A549 (cell line): ENCODE measurements around the gene GALR3. TPM values are rescaled to one million over a fixed set of nuclear protein-coding genes. Genes with fewer than 3 reads are reported as not detected.
A peak's percentile ranks its signal among the peaks of the same experiment; 100 is the strongest.

Experiments used
- ATAC-seq, 2 experiments: fragments of 200-7000 bp in 1 of 2; fragments of >200 bp in 1 of 2; cut with Nextera tagmentation in 1 of 2; cut with Tn5 transposase in 1 of 2; 3 replicates each; pipeline versions ENCODE4 v1.8.0 to v1.9.1; 2018 to 2020; ENCODE audit warnings: mild to moderate bottlenecking in 1 of 2, moderate library complexity in 1 of 2
- CTCF ChIA-PET: fragments of 300-600 bp; sonication (Branson Sonifier 250); formaldehyde crosslinking; extraction: SDS; loops from one replicate; lab custom pipeline; 2021; ENCODE audit warnings: antibody characterized with exemption, inconsistent platforms; lab: Yijun Ruan, JAX
- POLR2A ChIA-PET: fragments of 350-600 bp; formaldehyde crosslinking; extraction: SDS; loops from one replicate; lab custom pipeline; 2021; ENCODE audit warnings: antibody characterized with exemption, inconsistent platforms; lab: Yijun Ruan, JAX
- DNase-seq, 2 experiments: peaks; one replicate each; pipeline versions ENCODE4 v3.0.0 to v3.0.0-alpha.2; 2011 to 2016; ENCODE audit warnings: low read depth in 1 of 2, low spot score in 1 of 2
- FAIRE-seq: peaks from 2 replicates; lab custom pipeline; 2011; peaks lifted over from hg19 to GRCh38; lab: Jason Lieb, UNC
- H3K27ac ChIP-seq, 2 experiments: fragments of >200 bp; sonication (Bioruptor Twin); formaldehyde crosslinking; 3 replicates each; pipeline ENCODE4 v1.5.1; 2016 to 2017
- H3K4me1 ChIP-seq: fragments of >200 bp; sonication (Bioruptor Twin); formaldehyde crosslinking; 3 replicates; pipeline ENCODE4 v1.6.1; 2016
- H3K4me2 ChIP-seq: fragments of >200 bp; sonication (Bioruptor Twin); formaldehyde crosslinking; 3 replicates; pipeline ENCODE4 v1.6.1; 2016
- H3K4me3 ChIP-seq: fragments of >200 bp; sonication (Bioruptor Twin); formaldehyde crosslinking; 3 replicates; pipeline ENCODE4 v1.5.1; 2016
- H3K9me3 ChIP-seq: fragments of >200 bp; sonication (Bioruptor Twin); formaldehyde crosslinking; 3 replicates; pipeline ENCODE4 v1.6.1; 2016
- BCL3 ChIP-seq: fragments of >200 bp; sonication (Bioruptor Twin); formaldehyde crosslinking; IDR thresholded peaks from 3 replicates; pipeline ENCODE4 v1.6.1; 2016
- CBX2 ChIP-seq: fragments of 200-600 bp; sonication (generic); IDR thresholded peaks from 2 replicates; pipeline ENCODE4 v1.6.1; 2016; ENCODE audit warnings: low read depth, mild to moderate bottlenecking, borderline replicate concordance
- CEBPB ChIP-seq, 2 experiments: fragments of >200 bp in 1 of 2; sonication (Bioruptor Twin) in 1 of 2; formaldehyde crosslinking in 1 of 2; IDR thresholded peaks; 2 replicates each; pipeline ENCODE4 v1.6.1; 2012 to 2016
- CHD2 ChIP-seq: fragments of 150-350 bp; IDR thresholded peaks from 2 replicates; pipeline ENCODE4 v1.6.1; 2014; ENCODE audit warnings: low read length; ENCODE audit not compliant: partially characterized antibody
- CTCF ChIP-seq: fragments of >200 bp; sonication (Bioruptor Twin); formaldehyde crosslinking; IDR thresholded peaks from 3 replicates; pipeline ENCODE4 v1.5.1; 2016
- EHMT2 ChIP-seq: fragments of 200-600 bp; sonication (generic); IDR thresholded peaks from 2 replicates; pipeline ENCODE4 v1.6.1; 2016; ENCODE audit warnings: antibody characterized with exemption, low read depth, mild to moderate bottlenecking, moderate library complexity
- ELK1 ChIP-seq: fragments of 150-350 bp; IDR thresholded peaks from 2 replicates; pipeline ENCODE4 v1.6.1; 2014; ENCODE audit warnings: low read depth, mild to moderate bottlenecking, low read length
- ESRRA ChIP-seq: fragments of 150-350 bp; IDR thresholded peaks from 2 replicates; pipeline ENCODE4 v1.6.1; 2014; ENCODE audit warnings: mild to moderate bottlenecking, low read length, borderline replicate concordance
- FOSB ChIP-seq: fragments of 250-450 bp; sonication (Bioruptor Pico); IDR thresholded peaks from 2 replicates; pipeline ENCODE4 v1.5.0; 2020; ENCODE audit warnings: mild to moderate bottlenecking, moderate library complexity
- FOXS1 ChIP-seq: fragments of 250-450 bp; sonication (Bioruptor Pico); IDR thresholded peaks from 2 replicates; pipeline ENCODE4 v1.5.0; 2020; ENCODE audit warnings: mild to moderate bottlenecking, moderate library complexity
- HDAC2 ChIP-seq: fragments of 200-600 bp; sonication (generic); IDR thresholded peaks from 2 replicates; pipeline ENCODE4 v1.6.1; 2016
- HES2 ChIP-seq: fragments of >200 bp; sonication (Bioruptor Twin); formaldehyde crosslinking; IDR thresholded peaks from 2 replicates; pipeline ENCODE4 v1.6.1; 2016
- HMGXB4 ChIP-seq: fragments of 250-450 bp; sonication (Bioruptor Pico); IDR thresholded peaks from 2 replicates; pipeline ENCODE4 v1.5.0; 2021; ENCODE audit warnings: mild to moderate bottlenecking, moderate library complexity, borderline replicate concordance
- HOXA7 ChIP-seq: fragments of 250-450 bp; sonication (Bioruptor Pico); IDR thresholded peaks from 2 replicates; pipeline ENCODE4 v1.5.0; 2020; ENCODE audit warnings: mild to moderate bottlenecking, moderate library complexity
- HOXB13 ChIP-seq: fragments of 250-450 bp; sonication (Bioruptor Pico); IDR thresholded peaks from 2 replicates; pipeline ENCODE4 v1.5.0; 2020; ENCODE audit warnings: low read depth, mild to moderate bottlenecking, moderate library complexity
- KDM1A ChIP-seq: fragments of 200-600 bp; sonication (generic); IDR thresholded peaks from 2 replicates; pipeline ENCODE4 v1.6.1; 2016; ENCODE audit warnings: low read depth, mild to moderate bottlenecking
- MAX ChIP-seq: IDR thresholded peaks from 2 replicates; pipeline ENCODE4 v1.6.1; 2012
- MYC ChIP-seq: IDR thresholded peaks from 2 replicates; pipeline ENCODE4 v1.6.1; 2012; ENCODE audit warnings: mild to moderate bottlenecking, inconsistent platforms, low read length, improper control_type of control experiment, borderline replicate concordance
- NFE2L2 ChIP-seq: fragments of 150-350 bp; conservative IDR thresholded peaks from 2 replicates; pipeline ENCODE4 v1.6.1; 2014; ENCODE audit warnings: low read length
- NPAS2 ChIP-seq: fragments of 250-450 bp; sonication (Bioruptor Pico); IDR thresholded peaks from 2 replicates; pipeline ENCODE4 v1.8.0; 2022; ENCODE audit warnings: mild to moderate bottlenecking, moderate library complexity, borderline replicate concordance
- NR3C1 ChIP-seq: fragments of >200 bp; sonication (Bioruptor Twin); formaldehyde crosslinking; IDR thresholded peaks from 3 replicates; pipeline ENCODE4 v1.6.1; 2017
- PHF8 ChIP-seq: fragments of 200-600 bp; sonication (generic); IDR thresholded peaks from 2 replicates; pipeline ENCODE4 v1.6.1; 2016; ENCODE audit warnings: low read depth, mild to moderate bottlenecking, antibody characterized with exemption, moderate library complexity, borderline replicate concordance
- POLR2A ChIP-seq: IDR thresholded peaks from 2 replicates; pipeline ENCODE4 v1.6.1; 2012; ENCODE audit warnings: mild to moderate bottlenecking, low read length
- POLR2AphosphoS2 ChIP-seq: conservative IDR thresholded peaks from 2 replicates; pipeline ENCODE4 v1.6.1; 2012; ENCODE audit warnings: low read length, improper control_type of control experiment, inconsistent platforms
- RNF2 ChIP-seq: fragments of 200-600 bp; sonication (generic); IDR thresholded peaks from 2 replicates; pipeline ENCODE4 v1.6.1; 2016; ENCODE audit warnings: low read depth, mild to moderate bottlenecking, antibody characterized with exemption, moderate library complexity, borderline replicate concordance
- SMC3 ChIP-seq: fragments of >200 bp; sonication (Bioruptor Twin); formaldehyde crosslinking; IDR thresholded peaks from 3 replicates; pipeline ENCODE4 v1.6.1; 2018; ENCODE audit warnings: inconsistent platforms
- ZNF302 ChIP-seq: fragments of 250-450 bp; sonication (Bioruptor Pico); IDR thresholded peaks from 2 replicates; pipeline ENCODE4 v1.9.0; 2021; ENCODE audit warnings: inconsistent platforms, mild to moderate bottlenecking, moderate library complexity
- WGBS: methylation state at CpG from one replicate; pipeline ENCODE4 v1.1.6; 2017; ENCODE audit errors: missing lambda C conversion rate; 5-methylcytosine and 5-hydroxymethylcytosine counted together
- polyA plus RNA-seq, 4 experiments: library from polyadenylated mRNA; depleted of rRNA in 3 of 4; stranded (reverse); fragments of >200 nt; fragmentation: RNase III in 1 of 4; extraction: RNeasy Plus Mini Kit Qiagen cat#74134 plus additional on column Dnase treatment in 1 of 4; gene quantifications; 2 replicates in 3 of 4; 3 replicates in 1 of 4; pipeline ENCODE4 v1.2.3, GENCODE V29; 2011 to 2017

GALR3 gene
- polyA plus RNA-seq, 2 of the 4 experiments (the other 2 are of a cell fraction) = not detected

- ChIA-PET POLR2A (no interaction called here), CTCF (interaction anchor here (1.1 to 4.7 kb wide), 2 partner anchors 12 to 33 kb away, joined by 3 to 46 read pairs; no protein-coding TSS in a partner anchor)
- DNase-seq (no peak), ATAC-seq (no peak), FAIRE-seq (no peak)
- TF ChIP-seq PHF8 (no peak), EHMT2 (no peak), HMGXB4 (no peak), FOSB (CRISPR knock-in tag) (no peak), ZNF302 (CRISPR knock-in tag) (no peak), BCL3 (no peak), CHD2 (no peak), POLR2AphosphoS2 (no peak), MAX (no peak), NR3C1 (no peak)
- Histone ChIP-seq H3K4me1 (peaks cover 11% of the 10 kb centered on the region; the same call in 2 of the 3 replicates), H3K27ac (no peak overlapping the region), H3K4me2 (peak overlapping the region; percentile 98), H3K9me3 (no peaks in the 10 kb centered on the region), H3K4me3 (no peak overlapping the region)
- 83% methylated on average over 4 of the region's 4 CpGs for WGBS
Observed at GRCh38 chr22:37850801-37851200, 27.6 kb downstream of the GALR3 start.

GRCh38 chr22:37852418-37852817 lies 29.2 kb downstream of the GALR3 start:
- TF ChIP-seq FOXS1 (CRISPR knock-in tag) (no peak), CBX2 (no peak), KDM1A (no peak), MAX (no peak), HOXB13 (CRISPR knock-in tag) (no peak), HES2 (no peak), NPAS2 (CRISPR knock-in tag) (no peak), POLR2A (no peak), HDAC2 (no peak), CEBPB (IDR thresholded peaks at IDR 0.05) (no peak)
- H3K9me3 ChIP-seq = no peaks in the 10 kb centered on the region
- FAIRE-seq (no peak), ATAC-seq (no peak), DNase-seq (no peak)
- H3K4me3 ChIP-seq = no peak overlapping the region
- POLR2A ChIA-PET = no interaction called here
- H3K4me2 ChIP-seq = no peak overlapping the region
- H3K4me1 ChIP-seq = peaks cover 11% of the 10 kb centered on the region; the same call in 2 of the 3 replicates
- no peak overlapping the region for H3K27ac ChIP-seq
- CTCF ChIA-PET = interaction anchor here (0.8 to 4.7 kb wide), 3 partner anchors 11 to 112 kb away, joined by 3 to 46 read pairs (median 5); no protein-coding TSS in a partner anchor
- WGBS = 91% methylated on average over 5 of the region's 5 CpGs

- POLR2A ChIA-PET = interaction anchor here (1.2 kb wide), 1 partner anchor 11 kb away, joined by 4 read pairs; the partner anchor contains the start of gene ANKRD54
- no peak for FAIRE-seq
- no peak for TF ChIP-seq HOXA7
- TF ChIP-seq POLR2AphosphoS2 = no peak
- no peak for TF ChIP-seq RNF2
- TF ChIP-seq NFE2L2 = no peak
- TF ChIP-seq MYC = no peak
- no peak for TF ChIP-seq CBX2
- no peak for TF ChIP-seq HDAC2
- no peak for TF ChIP-seq ELK1
- TF ChIP-seq SMC3 = no peak
- no peak for TF ChIP-seq ESRRA
- TF ChIP-seq CTCF = no peak
Observed at GRCh38 chr22:37854946-37855345, 31.8 kb downstream of the GALR3 start.

More at GRCh38 chr22:37854946-37855345, 31.8 kb downstream of the GALR3 start:
- Histone ChIP-seq H3K9me3 (no peaks in the 10 kb centered on the region), H3K4me2 (no peak overlapping the region), H3K27ac (no peak overlapping the region), H3K4me3 (no peak overlapping the region), H3K4me1 (peaks cover 11% of the 10 kb centered on the region; the same call in 2 of the 3 replicates)
- DNase-seq (no peak), ATAC-seq (no peak)
- WGBS = 82% methylated on average over 2 of the region's 2 CpGs
- CTCF ChIA-PET = interaction anchor here (1.5 to 2.5 kb wide), 2 partner anchors 9 to 37 kb away, joined by 8 to 16 read pairs; no protein-coding TSS in a partner anchor
